Endothelial cell of umbilical vein (primary cell): Measurements from ENCODE around the gene LEO1.

Source experiments
- EZH2 ChIP-seq: IDR thresholded peaks from 2 replicates; pipeline ENCODE4 v1.6.1; 2012; ENCODE audit warnings: borderline replicate concordance, low read depth, mild to moderate bottlenecking, moderate library complexity, low read length, inconsistent platforms; ENCODE audit not compliant: severe bottlenecking
- FOS ChIP-seq: IDR thresholded peaks from 2 replicates; pipeline ENCODE4 v1.6.1; 2011; ENCODE audit warnings: mild to moderate bottlenecking, low read length, moderate library complexity, borderline replicate concordance; ENCODE audit not compliant: insufficient read depth
- GATA2 ChIP-seq: IDR thresholded peaks from 2 replicates; pipeline ENCODE4 v1.7.0; 2011; ENCODE audit warnings: low read depth, mild to moderate bottlenecking, moderate library complexity, mixed read lengths, low read length; ENCODE audit not compliant: insufficient read length, insufficient read depth
- JUN ChIP-seq: IDR thresholded peaks from 2 replicates; pipeline ENCODE4 v1.6.1; 2011; ENCODE audit warnings: borderline replicate concordance, low read depth; ENCODE audit not compliant: insufficient read length, insufficient read depth
- MYC ChIP-seq: IDR thresholded peaks from one replicate; pipeline ENCODE4 v1.6.1; 2011; ENCODE audit warnings: mild to moderate bottlenecking, low read depth, low read length
- POLR2A ChIP-seq: IDR thresholded peaks from 2 replicates; pipeline ENCODE4 v1.6.1; 2012; ENCODE audit warnings: low read depth, mild to moderate bottlenecking, control low read depth, low read length
- POLR2AphosphoS5 ChIP-seq: IDR thresholded peaks from 2 replicates; pipeline ENCODE4 v1.6.1; 2012; ENCODE audit warnings: low read depth, mild to moderate bottlenecking, control low read depth, low read length, moderate library complexity; ENCODE audit not compliant: insufficient read depth
- TF ChIP-seq, protein P1 (sequence below), 2 donors: IDR thresholded peaks; 1 replicate in 1 of 2; 2 replicates in 1 of 2; pipeline ENCODE4 v1.5.1; 2011; ENCODE audit warnings: low read length in 2 of 2, mild to moderate bottlenecking in 2 of 2, moderate library complexity in 2 of 2, control low read depth in 1 of 2, inconsistent platforms in 1 of 2, low read depth in 1 of 2; ENCODE audit not compliant: insufficient read depth in 1 of 2; ENCODE audit errors: extremely low read depth in 1 of 2
- TF ChIP-seq, protein P2 (sequence below): IDR thresholded peaks from 2 replicates; pipeline ENCODE4 v1.6.1; 2011; ENCODE audit not compliant: insufficient read depth, insufficient read length

DNA sequence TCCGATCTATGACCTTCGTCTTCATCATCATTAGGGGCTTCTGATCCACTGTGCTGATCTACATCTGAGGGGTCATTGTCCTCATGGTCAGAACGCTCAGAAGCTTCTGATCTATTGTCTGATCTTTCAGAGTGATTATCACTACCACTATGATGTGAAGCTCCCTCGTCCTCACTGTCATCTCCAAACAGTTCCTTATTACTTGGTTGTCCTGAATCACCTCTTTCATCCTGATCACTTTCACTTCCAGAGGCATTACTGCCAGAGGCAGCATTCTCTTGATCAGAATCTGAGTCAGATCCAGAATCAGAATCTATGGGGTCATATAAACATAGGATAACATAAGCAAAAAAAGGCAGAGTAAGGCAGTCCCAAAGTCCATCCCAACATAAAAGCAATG lies 5.4 kb downstream of the LEO1 start:
- TF ChIP-seq, protein P1, sequence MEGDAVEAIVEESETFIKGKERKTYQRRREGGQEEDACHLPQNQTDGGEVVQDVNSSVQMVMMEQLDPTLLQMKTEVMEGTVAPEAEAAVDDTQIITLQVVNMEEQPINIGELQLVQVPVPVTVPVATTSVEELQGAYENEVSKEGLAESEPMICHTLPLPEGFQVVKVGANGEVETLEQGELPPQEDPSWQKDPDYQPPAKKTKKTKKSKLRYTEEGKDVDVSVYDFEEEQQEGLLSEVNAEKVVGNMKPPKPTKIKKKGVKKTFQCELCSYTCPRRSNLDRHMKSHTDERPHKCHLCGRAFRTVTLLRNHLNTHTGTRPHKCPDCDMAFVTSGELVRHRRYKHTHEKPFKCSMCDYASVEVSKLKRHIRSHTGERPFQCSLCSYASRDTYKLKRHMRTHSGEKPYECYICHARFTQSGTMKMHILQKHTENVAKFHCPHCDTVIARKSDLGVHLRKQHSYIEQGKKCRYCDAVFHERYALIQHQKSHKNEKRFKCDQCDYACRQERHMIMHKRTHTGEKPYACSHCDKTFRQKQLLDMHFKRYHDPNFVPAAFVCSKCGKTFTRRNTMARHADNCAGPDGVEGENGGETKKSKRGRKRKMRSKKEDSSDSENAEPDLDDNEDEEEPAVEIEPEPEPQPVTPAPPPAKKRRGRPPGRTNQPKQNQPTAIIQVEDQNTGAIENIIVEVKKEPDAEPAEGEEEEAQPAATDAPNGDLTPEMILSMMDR (IDR thresholded peaks at IDR 0.05; ENCODE audit: extremely low read depth in 1 of 2, insufficient read depth in 1 of 2, low read depth in 1 of 2, low read length in 2 of 2), result no peak
- TF ChIP-seq JUN (no peak), POLR2A (no peak), EZH2 (no peak), FOS (no peak), POLR2AphosphoS5 (no peak), MYC (no peak), GATA2 (no peak)
- TF ChIP-seq, protein P2, sequence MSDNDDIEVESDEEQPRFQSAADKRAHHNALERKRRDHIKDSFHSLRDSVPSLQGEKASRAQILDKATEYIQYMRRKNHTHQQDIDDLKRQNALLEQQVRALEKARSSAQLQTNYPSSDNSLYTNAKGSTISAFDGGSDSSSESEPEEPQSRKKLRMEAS, result no peak
